Activated T-helper 17 cell treated with anti-CD3 and anti-CD28 coated beads, Interleukin-2, amount 50 U/mL, for 72 hours (primary cell): ENCODE measurements around the gene FASTKD3. TPM values are rescaled to one million over a fixed set of nuclear protein-coding genes. Genes with fewer than 3 reads are reported as not detected.

Experiments
- ATAC-seq: fragments of 150-1000 bp; cut with Tn5 transposase; replicated peaks from 2 replicates; pipeline ENCODE4 v1.10.0; 2021; ENCODE audit warnings: mild to moderate bottlenecking, moderate library complexity
- H3K27ac Mint-ChIP-seq: one replicate; pipeline ENCODE4 v1.8.0; 2022; ENCODE audit warnings: mixed read lengths
- H3K27me3 Mint-ChIP-seq: one replicate; pipeline ENCODE4 v1.8.0; 2022; ENCODE audit warnings: mixed read lengths
- H3K36me3 Mint-ChIP-seq: one replicate; pipeline ENCODE4 v1.8.0; 2022; ENCODE audit warnings: low read depth, mild to moderate bottlenecking, mixed read lengths
- H3K4me1 Mint-ChIP-seq: one replicate; pipeline ENCODE4 v1.8.0; 2022; ENCODE audit warnings: mixed read lengths
- H3K4me3 Mint-ChIP-seq: one replicate; pipeline ENCODE4 v1.8.0; 2022; ENCODE audit warnings: mild to moderate bottlenecking, mixed read lengths
- H3K9me3 Mint-ChIP-seq: one replicate; pipeline ENCODE4 v1.8.0; 2022; ENCODE audit warnings: mixed read lengths
- total RNA-seq, 2 donors: library from RNA; stranded (reverse); gene quantifications; one replicate each; pipeline ENCODE4 v1.2.3, GENCODE V29; 2022

The FASTKD3 gene
- total RNA-seq, 2 donors from 2014 or later: 7.9 to 13.4 TPM

- no peak overlapping the region for H3K4me3 Mint-ChIP-seq
- no peaks in the 10 kb centered on the region for H3K4me1 Mint-ChIP-seq
- H3K9me3 Mint-ChIP-seq: no peaks in the 10 kb centered on the region
- no peak for ATAC-seq
- peak overlapping the region; percentile 63 for H3K27ac Mint-ChIP-seq
- peaks cover 99% of the 10 kb centered on the region for H3K36me3 Mint-ChIP-seq
- no peaks in the 10 kb centered on the region for H3K27me3 Mint-ChIP-seq
These were observed 20.1 kb upstream of the FASTKD3 start for GRCh38 chr5:7888901-7889300.

DNA sequence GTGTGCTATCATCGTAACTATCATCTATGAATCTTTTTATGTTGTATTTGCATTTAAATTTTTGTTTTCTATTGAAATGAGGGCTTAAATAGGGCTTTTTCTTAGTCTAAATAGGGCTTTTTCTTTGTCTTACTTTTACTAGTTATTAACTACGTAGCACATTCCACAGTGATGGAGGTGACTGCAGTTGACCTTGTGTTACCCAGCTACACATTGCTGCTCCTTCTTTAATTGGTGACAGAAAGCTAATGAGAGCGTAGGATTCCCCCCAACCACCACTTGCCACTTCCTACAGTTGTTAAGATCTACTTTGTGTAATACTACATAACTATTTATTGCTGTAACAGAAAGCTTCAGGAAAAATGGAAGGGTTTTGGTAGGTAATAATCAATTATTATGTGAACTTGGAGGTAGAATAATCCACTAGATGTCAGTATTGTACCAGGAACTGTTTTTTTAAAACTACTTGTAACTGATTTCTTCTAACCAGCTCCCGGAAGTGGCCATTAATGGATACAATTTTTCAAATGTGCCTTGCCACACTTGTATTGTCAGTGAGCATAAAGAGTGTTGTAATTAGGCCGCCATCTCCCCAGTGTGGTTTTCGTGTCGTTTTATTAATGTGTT, 18.1 kb upstream of the FASTKD3 start:
- no peak overlapping the region for H3K4me3 Mint-ChIP-seq
- H3K27me3 Mint-ChIP-seq: no peaks in the 10 kb centered on the region
- H3K4me1 Mint-ChIP-seq: peaks cover under 1% of the 10 kb centered on the region
- H3K27ac Mint-ChIP-seq: no peak overlapping the region
- peaks cover 99% of the 10 kb centered on the region for H3K36me3 Mint-ChIP-seq
- H3K9me3 Mint-ChIP-seq: no peaks in the 10 kb centered on the region
- no peak for ATAC-seq

DNA sequence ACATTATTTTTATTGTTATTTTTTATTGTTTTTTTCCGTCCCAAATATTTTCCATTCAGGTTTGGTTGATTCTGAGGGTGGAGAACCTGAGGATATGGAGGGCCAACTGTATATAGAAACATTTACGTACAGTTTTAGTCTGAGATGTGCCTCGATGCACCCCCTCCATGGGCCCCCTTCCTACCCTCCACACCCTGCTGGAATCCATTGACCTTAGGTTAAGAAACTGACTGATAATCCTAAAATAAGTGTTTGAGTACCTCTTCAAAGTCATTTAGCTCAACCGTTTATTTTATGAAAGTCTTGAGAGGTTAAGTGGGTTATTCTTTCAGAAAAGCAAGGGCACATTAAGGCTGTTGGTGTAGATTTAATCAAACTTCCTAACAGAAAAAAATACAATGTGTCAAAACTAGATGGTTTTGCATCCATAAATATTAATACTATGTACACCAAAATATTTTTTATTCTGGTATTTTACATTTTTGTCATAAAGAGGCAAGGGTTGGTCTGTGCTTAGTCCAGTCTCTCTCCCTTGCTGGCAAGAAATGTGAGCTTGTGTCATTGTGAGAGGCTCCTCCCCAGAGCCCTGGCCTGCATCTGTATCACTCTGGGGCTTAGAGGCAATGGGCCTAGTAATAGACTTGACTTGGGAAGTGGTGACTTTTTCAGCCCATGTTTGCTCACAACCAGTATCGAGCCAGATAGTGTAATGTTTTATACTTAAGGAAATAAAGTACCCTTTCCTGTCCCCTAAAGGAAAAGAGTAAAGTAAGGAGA, 15.8 kb upstream of the FASTKD3 start:
- H3K4me3 Mint-ChIP-seq: no peak overlapping the region
- no peak overlapping the region for H3K27ac Mint-ChIP-seq
- ATAC-seq: no peak
- no peaks in the 10 kb centered on the region for H3K9me3 Mint-ChIP-seq
- no peaks in the 10 kb centered on the region for H3K27me3 Mint-ChIP-seq
- peaks cover 100% of the 10 kb centered on the region for H3K36me3 Mint-ChIP-seq
- H3K4me1 Mint-ChIP-seq: peaks cover 10% of the 10 kb centered on the region

- H3K9me3 Mint-ChIP-seq: no peaks in the 10 kb centered on the region
- H3K4me3 Mint-ChIP-seq: no peak overlapping the region
- peaks cover 23% of the 10 kb centered on the region for H3K4me1 Mint-ChIP-seq
- ATAC-seq: no peak
- H3K27me3 Mint-ChIP-seq: no peaks in the 10 kb centered on the region
- H3K27ac Mint-ChIP-seq: no peak overlapping the region
- peaks cover 100% of the 10 kb centered on the region for H3K36me3 Mint-ChIP-seq
These were observed 14.1 kb upstream of the FASTKD3 start for GRCh38 chr5:7882926-7883325.

- H3K9me3 Mint-ChIP-seq: no peaks in the 10 kb centered on the region
- no peak overlapping the region for H3K4me3 Mint-ChIP-seq
- peaks cover 31% of the 10 kb centered on the region for H3K4me1 Mint-ChIP-seq
- no peak for ATAC-seq
- H3K27ac Mint-ChIP-seq: no peak overlapping the region
- H3K36me3 Mint-ChIP-seq: peaks cover 100% of the 10 kb centered on the region
- no peaks in the 10 kb centered on the region for H3K27me3 Mint-ChIP-seq
These were observed 13.0 kb upstream of the FASTKD3 start for GRCh38 chr5:7881816-7882215.

DNA sequence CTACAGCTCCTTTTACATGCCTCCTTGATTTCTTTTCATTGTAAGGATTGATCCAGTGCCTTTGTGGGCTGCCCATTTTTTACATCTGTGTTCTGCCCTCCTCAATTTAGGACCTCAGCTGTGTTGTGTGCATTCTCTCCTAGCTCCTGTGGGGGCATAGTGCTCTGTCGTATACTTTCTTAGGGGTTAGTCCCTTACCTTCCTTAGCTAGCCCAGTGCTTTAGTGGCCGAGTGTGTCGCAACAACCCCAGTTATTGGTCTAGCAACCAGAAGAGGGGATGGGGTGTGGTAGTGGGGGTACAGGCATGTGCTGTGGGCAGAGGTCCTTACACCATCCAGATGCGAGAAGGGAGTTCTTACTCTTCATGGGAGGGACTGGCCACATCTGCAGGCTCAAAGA, 12.3 kb upstream of the FASTKD3 start:
- Mint-ChIP-seq H3K9me3 (no peaks in the 10 kb centered on the region), H3K4me1 (peaks cover 37% of the 10 kb centered on the region), H3K4me3 (no peak overlapping the region), H3K27me3 (no peaks in the 10 kb centered on the region), H3K36me3 (peaks cover 100% of the 10 kb centered on the region), H3K27ac (no peak overlapping the region)
- ATAC-seq: no peak

GRCh38 chr5:7878381-7878873, 9.6 kb upstream of the FASTKD3 start:
- H3K4me3 Mint-ChIP-seq: peak overlapping the region; percentile 72
- H3K4me1 Mint-ChIP-seq: peaks cover 47% of the 10 kb centered on the region
- H3K27me3 Mint-ChIP-seq: no peaks in the 10 kb centered on the region
- peak; percentile 81 for ATAC-seq
- peak overlapping the region; percentile 85 for H3K27ac Mint-ChIP-seq
- H3K9me3 Mint-ChIP-seq: no peaks in the 10 kb centered on the region
- H3K36me3 Mint-ChIP-seq: peaks cover 100% of the 10 kb centered on the region

DNA sequence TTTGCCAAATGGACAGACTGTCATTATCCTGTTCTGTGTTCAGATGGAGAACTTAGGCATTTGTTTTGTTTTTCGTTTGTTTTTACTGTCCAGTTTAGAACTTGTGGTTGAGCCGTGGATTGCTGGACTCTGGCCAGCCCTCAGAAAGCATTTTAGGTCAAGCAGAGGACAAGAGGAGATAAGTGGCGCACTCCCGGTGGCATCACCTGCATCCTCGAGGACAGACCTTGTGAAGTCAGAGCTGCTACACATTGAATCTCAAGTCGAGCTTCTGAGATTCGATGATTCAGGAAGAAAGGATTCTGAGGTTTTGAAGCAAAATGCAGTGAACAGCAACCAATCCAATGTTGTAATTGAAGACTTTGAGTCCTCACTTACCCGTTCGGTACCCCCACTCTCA, 9.0 kb upstream of the FASTKD3 start:
- H3K9me3 Mint-ChIP-seq: no peaks in the 10 kb centered on the region
- ATAC-seq: peak; percentile 12
- H3K4me3 Mint-ChIP-seq: peak overlapping the region; percentile 72
- H3K36me3 Mint-ChIP-seq: peaks cover 100% of the 10 kb centered on the region
- H3K27me3 Mint-ChIP-seq: no peaks in the 10 kb centered on the region
- peak overlapping the region; percentile 85 for H3K27ac Mint-ChIP-seq
- H3K4me1 Mint-ChIP-seq: peaks cover 53% of the 10 kb centered on the region

- Mint-ChIP-seq H3K27me3 (no peaks in the 10 kb centered on the region), H3K27ac (no peak overlapping the region), H3K4me1 (peaks cover 59% of the 10 kb centered on the region), H3K4me3 (peak overlapping the region; percentile 54), H3K36me3 (peaks cover 98% of the 10 kb centered on the region), H3K9me3 (no peaks in the 10 kb centered on the region)
- ATAC-seq: peak; percentile 79
These were observed 8.0 kb upstream of the FASTKD3 start for GRCh38 chr5:7876867-7877266.

GRCh38 chr5:7875151-7875550, 6.3 kb upstream of the FASTKD3 start:
- Mint-ChIP-seq H3K27me3 (no peaks in the 10 kb centered on the region), H3K27ac (no peak overlapping the region), H3K4me3 (no peak overlapping the region), H3K36me3 (peaks cover 98% of the 10 kb centered on the region), H3K9me3 (no peaks in the 10 kb centered on the region), H3K4me1 (peaks cover 65% of the 10 kb centered on the region)
- ATAC-seq: no peak

- Mint-ChIP-seq H3K4me3 (no peak overlapping the region), H3K27me3 (no peaks in the 10 kb centered on the region)
- no peak for ATAC-seq
These were observed 5.8 kb upstream of the FASTKD3 start for GRCh38 chr5:7874639-7875038.

GRCh38 chr5:7873216-7873615, 4.4 kb upstream of the FASTKD3 start:
- H3K27ac Mint-ChIP-seq: peak overlapping the region; percentile 79
- H3K36me3 Mint-ChIP-seq: peaks cover 91% of the 10 kb centered on the region
- H3K27me3 Mint-ChIP-seq: no peaks in the 10 kb centered on the region
- peaks cover 62% of the 10 kb centered on the region for H3K4me1 Mint-ChIP-seq
- peak; percentile 25 for ATAC-seq
- no peaks in the 10 kb centered on the region for H3K9me3 Mint-ChIP-seq
- H3K4me3 Mint-ChIP-seq: peak overlapping the region; percentile 97

More at GRCh38 chr5:7874639-7875038, 5.8 kb upstream of the FASTKD3 start:
- Mint-ChIP-seq H3K27ac (no peak overlapping the region), H3K4me1 (peaks cover 69% of the 10 kb centered on the region), H3K36me3 (peaks cover 98% of the 10 kb centered on the region), H3K9me3 (no peaks in the 10 kb centered on the region)

DNA sequence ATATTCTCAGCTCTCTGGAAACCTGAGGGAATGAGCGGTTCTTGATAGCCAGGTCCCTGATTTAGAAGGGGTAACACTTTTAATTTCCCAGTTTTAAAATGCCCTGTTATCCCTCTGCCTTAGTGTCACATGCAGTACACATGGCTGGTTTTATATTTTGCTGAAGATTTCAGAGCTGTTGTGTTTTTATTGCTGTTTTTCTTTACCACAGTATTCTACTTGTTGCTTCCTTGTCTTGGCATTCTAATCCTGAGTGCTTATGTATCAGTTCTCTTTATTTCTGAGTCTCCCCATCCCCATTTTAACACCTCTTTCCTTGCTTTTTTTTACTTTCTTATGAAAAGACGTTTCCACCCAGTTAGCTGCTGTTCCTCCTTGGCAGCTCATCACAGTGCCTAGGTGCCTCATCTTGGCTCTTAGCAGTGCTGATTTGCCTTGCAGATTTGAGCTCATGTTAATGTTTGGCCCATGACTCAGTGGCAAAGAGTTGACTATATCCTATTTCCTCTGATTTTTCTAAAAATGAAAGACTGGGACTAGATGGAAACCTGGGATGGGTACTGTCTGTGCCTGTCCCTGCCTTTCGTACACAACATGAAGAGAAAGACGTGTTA, 3.8 kb upstream of the FASTKD3 start:
- Mint-ChIP-seq H3K27me3 (no peaks in the 10 kb centered on the region), H3K27ac (peak overlapping the region; percentile 79), H3K9me3 (no peaks in the 10 kb centered on the region), H3K36me3 (peaks cover 87% of the 10 kb centered on the region), H3K4me3 (peak overlapping the region; percentile 97), H3K4me1 (peaks cover 58% of the 10 kb centered on the region)
- peak; percentile 17 for ATAC-seq

- Mint-ChIP-seq H3K9me3 (no peaks in the 10 kb centered on the region), H3K27me3 (no peaks in the 10 kb centered on the region), H3K4me3 (peak overlapping the region; percentile 97), H3K36me3 (peaks cover 82% of the 10 kb centered on the region), H3K4me1 (peaks cover 52% of the 10 kb centered on the region), H3K27ac (peak overlapping the region; percentile 43)
- ATAC-seq: no peak
These were observed 2.8 kb upstream of the FASTKD3 start for GRCh38 chr5:7871653-7872052.
